Peyer's patch (tissue), 4 donors: Measurements from ENCODE around the gene CFAP61.

Experiments
- CTCF ChIP-seq, 6 experiments: fragments of 450-650 bp in 4 of 6; fragments of 200-600 bp in 2 of 6; sonication (generic) in 1 of 6; IDR thresholded peaks; one replicate each; pipeline ENCODE4 v1.5.1; 2017 to 2019; ENCODE audit warnings: antibody characterized with exemption in 6 of 6, mild to moderate bottlenecking in 3 of 6, moderate library complexity in 1 of 6
- POLR2A ChIP-seq, 2 donors: fragments of 450-650 bp; IDR thresholded peaks; one replicate each; pipeline ENCODE4 v1.5.1; 2017; ENCODE audit warnings: antibody characterized with exemption in 2 of 2, mild to moderate bottlenecking in 2 of 2, moderate library complexity in 2 of 2

- TF ChIP-seq CTCF (IDR thresholded peaks at IDR 0.05) (no peak), POLR2A (IDR thresholded peaks at IDR 0.05) (no peak)
Observed at GRCh38 chr20:20063941-20064702, 11.8 kb downstream of the CFAP61 start.
